Measurements from ENCODE around the gene JUNB.
A peak's percentile ranks its signal among the peaks of the same experiment; 100 is the strongest.

Gene JUNB

GRCh38 chr19:12791345-12792050, at the start of gene JUNB:
Gene JUNB (plus strand): TSS chr19:12791486. CDS start chr19:12791772, 286 bp downstream.
- DNase-seq, result peak; percentile 99

DNA sequence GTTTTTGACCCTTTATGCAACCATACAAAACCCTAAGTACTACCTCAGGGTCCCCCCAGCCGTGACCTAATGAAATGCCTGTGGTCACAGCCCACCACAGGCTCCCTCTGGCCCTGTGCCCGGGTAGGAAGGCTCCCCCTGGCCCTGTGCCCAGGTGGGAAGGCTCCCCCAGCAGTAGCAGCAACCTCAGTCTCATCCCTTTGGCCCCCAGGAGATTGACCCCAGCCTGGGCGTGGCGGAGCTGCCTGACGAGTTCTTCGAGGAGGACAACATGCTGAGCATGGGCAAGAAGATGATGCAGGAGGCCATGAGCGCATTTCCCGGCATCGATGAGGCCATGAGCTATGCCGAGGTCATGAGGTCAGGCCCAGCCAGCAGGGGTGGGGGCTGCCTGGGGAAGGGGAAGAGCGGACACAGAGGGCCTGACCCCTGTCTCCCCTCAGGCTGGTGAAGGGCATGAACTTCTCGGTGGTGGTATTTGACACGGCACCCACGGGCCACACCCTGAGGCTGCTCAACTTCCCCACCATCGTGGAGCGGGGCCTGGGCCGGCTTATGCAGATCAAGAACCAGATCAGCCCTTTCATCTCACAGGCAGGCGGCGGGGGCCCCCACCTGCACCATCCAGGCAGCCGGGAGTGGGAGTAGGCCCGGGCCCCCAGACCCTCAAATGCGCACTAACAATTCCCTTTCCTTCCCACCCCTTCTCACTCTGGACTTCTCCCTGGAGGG, 46.0 kb upstream of the JUNB start:
- DNase-seq, result no peak

DNA sequence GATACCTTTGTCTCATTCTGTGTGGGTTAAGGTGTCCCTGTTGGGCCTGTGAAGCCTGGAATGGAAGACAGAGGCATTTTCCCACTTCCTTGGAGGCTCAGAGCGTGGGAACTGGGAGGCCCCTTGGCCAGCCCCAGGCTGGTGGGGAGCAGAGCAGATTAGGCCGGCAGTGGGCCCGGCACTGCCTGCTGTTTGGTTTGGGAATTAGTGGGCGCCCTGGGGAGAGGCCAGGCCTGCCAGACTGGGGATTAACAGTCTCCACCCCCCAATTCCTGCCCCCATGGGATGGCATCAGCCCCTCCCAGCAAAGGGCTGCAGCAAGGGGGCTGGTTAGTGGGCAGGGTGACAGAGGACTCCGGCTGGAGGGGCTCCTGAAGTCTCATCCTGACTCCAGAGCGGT, 42.8 kb upstream of the JUNB start:
- DNase-seq, result no peak

DNA sequence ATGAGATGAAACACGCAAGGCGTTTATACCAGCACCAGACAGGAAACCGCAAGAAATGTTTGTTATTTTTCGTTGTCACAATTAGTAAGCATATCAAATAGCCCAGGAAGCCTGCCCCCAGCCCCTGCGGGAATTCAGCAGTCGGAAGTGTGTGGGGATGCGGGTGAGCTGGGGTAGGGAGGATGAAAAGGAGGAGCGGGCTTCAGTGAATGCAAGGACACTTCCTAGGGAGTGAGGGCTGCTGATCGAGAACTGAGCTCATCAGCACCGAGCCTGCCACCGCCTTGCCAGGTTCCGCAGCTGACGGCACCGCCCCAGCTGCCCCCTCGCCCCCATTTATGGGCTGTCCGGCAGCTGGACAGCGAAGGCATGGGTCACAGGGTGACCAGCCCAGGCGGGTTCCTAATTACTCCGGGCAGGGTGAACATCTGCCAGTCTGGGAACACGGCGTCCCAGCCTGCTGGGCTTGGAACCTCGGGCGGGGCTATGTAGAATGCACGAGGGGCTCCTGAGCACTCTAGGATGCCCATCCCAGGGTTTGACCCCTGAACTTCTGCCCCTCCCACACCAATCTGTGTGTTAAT, 41.3 kb upstream of the JUNB start:
- DNase-seq, result no peak

- no peak for DNase-seq
Observed at GRCh38 chr19:12750851-12751250, 40.4 kb upstream of the JUNB start.

DNA sequence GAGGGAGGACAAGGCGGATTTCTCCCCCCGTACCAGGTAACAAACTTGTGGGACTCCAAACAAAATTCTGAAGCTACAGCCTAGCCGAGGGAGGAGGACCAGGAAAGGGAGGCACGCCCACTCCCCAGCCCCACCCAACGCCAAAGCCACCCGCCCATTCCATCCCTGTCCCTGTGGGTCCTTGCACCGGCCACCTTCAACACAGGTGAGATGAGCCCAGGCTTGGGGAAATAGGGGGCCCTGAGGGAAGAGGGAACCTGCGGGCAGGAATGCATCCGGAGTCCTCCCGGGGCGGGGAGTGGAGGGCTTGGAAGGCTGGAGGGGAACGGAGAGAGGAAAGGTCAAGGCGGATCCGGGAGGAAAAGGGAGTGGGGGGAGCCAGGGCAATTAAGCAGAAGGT, 39.7 kb upstream of the JUNB start, which contains the start of gene BEST2:
Gene BEST2 (plus strand): TSS at position 157 of the 400 bp plus-strand sequence. CDS start 802 bp downstream, outside the sequence.
- no peak for DNase-seq

- no peak for DNase-seq
Observed at GRCh38 chr19:12752056-12752781, 39.1 kb upstream of the JUNB start.

DNA sequence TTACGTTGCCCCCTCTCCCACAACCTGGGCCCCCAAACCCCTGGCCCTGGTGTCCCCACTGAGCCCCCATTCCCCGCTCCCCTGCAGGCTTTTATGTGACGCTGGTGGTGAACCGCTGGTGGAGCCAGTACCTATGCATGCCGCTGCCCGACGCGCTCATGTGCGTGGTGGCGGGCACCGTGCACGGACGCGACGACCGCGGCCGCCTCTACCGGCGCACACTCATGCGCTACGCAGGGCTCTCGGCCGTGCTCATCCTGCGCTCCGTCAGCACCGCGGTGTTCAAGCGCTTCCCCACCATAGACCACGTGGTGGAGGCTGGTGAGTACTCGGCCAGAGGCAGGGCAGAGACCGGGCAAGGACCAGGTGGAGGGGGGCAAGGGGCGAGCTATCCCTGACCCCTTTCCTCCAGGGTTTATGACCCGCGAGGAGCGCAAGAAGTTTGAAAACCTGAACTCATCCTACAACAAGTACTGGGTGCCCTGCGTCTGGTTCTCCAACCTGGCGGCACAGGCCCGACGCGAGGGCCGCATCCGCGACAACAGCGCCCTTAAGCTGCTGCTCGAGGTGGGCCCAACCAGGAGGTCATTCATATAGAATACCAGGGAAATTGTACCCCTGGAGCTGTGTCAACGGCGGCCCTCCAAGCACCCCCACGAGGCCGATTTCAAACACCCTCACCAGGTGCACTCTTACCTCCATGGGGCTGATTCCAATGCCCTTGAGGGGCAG, 36.7 kb upstream of the JUNB start:
- no peak for DNase-seq

- no peak for DNase-seq
Observed at GRCh38 chr19:12756150-12756883, 35.0 kb upstream of the JUNB start.

DNA sequence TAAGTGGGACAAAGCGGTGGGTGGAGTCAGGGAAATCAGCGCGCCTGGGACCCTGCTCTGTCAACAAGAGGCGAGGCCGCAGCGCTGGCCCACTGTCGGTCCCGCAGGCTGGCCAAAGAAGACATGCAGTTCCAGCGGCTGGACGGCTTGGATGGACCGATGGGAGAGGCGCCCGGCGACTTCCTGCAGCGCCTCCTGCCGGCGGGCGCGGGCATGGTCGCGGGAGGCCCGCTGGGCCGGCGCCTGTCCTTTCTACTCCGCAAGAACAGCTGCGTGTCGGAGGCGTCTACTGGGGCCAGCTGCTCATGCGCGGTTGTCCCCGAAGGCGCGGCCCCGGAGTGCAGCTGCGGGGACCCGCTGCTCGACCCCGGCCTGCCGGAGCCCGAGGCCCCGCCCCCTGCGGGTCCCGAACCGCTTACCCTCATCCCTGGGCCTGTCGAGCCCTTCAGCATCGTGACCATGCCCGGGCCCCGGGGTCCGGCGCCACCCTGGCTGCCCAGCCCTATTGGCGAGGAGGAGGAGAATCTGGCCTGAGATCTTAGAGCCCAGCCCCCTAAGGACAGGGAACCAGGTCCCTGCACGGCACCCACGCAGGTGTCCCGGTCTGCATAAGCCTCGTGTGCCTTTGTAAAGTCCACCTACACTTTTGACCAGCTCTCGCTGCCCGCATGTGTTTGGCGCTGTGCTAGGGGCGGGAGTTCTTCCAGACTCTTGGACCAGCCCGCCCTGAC, 33.6 kb upstream of the JUNB start:
- DNase-seq, result peak; percentile 72

- DNase-seq, result no peak
Observed at GRCh38 chr19:12759686-12760085, 31.6 kb upstream of the JUNB start.

DNA sequence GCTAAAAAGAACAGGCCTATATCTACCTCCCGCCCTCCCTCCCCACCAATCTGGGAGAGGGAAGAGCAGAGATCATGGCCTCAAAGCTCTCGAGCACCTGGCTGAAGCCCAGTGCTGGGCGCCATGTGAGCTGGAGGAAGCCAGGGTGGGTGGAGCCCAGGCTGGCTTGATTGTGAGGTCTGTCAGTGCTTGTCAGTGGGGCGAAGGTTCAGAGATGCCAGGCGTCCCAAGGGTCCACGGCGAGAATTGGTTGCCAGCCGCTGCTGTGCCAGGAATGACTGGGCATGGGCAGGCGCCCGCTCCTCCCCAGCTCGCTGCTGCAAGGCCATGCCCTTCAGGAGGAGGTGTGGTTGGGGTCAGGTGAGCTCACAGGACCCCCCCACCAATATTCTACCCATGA, 28.2 kb upstream of the JUNB start:
- no peak for DNase-seq

GRCh38 chr19:12764698-12765097, 26.6 kb upstream of the JUNB start:
- no peak for DNase-seq

GRCh38 chr19:12766051-12766521, 25.2 kb upstream of the JUNB start:
- peak; percentile 75 for DNase-seq

GRCh38 chr19:12767150-12767549, 24.1 kb upstream of the JUNB start:
- DNase-seq, result no peak

- no peak for DNase-seq
Observed at GRCh38 chr19:12767666-12768065, 23.6 kb upstream of the JUNB start.

DNA sequence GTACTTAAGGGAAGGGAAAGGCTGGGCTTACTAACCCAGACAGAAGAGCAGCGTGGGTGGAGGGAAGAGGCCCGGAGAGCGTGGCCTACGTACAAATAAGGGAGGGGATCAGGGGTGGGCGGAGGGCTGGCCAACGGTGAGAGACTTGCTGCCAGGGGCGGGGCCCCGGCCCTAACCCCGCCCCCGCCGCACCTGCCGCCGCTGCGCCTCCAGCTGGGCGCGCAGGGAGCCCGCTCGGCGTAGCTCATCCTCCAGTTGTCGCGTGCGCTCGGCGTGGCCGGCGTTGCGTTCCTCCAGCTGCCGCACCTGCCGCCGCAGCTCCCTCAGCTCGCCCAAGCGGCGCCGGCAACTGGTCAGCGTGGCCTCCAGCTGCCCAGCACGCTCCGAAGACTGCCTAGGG, 21.6 kb upstream of the JUNB start:
- DNase-seq, result peak; percentile 76

- DNase-seq, result no peak
Observed at GRCh38 chr19:12770922-12771321, 20.4 kb upstream of the JUNB start.

DNA sequence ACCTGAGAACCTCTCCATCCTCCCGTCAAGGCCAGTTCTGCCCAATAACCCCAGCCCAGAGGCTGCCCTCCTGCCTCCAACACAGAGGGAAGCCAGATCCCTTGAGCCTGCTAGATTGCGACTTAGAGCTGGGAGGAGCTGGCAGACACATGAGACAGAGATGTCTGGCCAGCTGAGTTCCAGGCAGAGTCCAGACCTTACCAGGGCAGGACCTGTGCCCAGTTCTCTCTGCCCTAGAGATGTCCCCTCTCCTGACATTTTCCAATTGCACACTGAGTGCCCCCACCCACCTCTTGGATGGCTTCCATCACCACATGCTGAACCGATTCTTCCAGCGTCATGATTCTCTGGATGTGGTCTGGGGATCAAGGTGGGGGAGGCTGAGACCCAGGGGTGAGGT, 19.0 kb upstream of the JUNB start:
- no peak for DNase-seq

GRCh38 chr19:12773571-12773970, 17.7 kb upstream of the JUNB start:
- no peak for DNase-seq
